ENCODE measurements around the gene PFN4.

GRCh38 chr2:24169023-24169422 is 45.9 kb upstream of the PFN4 start:
- TF ChIP-seq CTCF (conservative IDR thresholded peaks at IDR 0.05 in 1 of 2, IDR thresholded peaks at IDR 0.05 in 1 of 2; ENCODE audit: low read depth in 1 of 2, low read length in 2 of 2): no peak
- no peak for TF ChIP-seq EZH2 (IDR thresholded peaks at IDR 0.05; ENCODE audit: low read length, missing control alignments)
